ENCODE measurements around the gene METTL4.

- no peak for TF ChIP-seq CTCF (IDR thresholded peaks at IDR 0.05; ENCODE audit: low read depth, low read length, poor library complexity, severe bottlenecking)
- no peak for TF ChIP-seq EZH2phosphoT487 (IDR thresholded peaks at IDR 0.05; ENCODE audit: borderline replicate concordance, low read length)
Observed at GRCh38 chr18:2612996-2613395, 41.7 kb upstream of the METTL4 start.

All from DOHH2 (cell line).